KOPT-K1 (cell line): ENCODE measurements around the gene TUBA4B.
A peak's percentile ranks its signal among the peaks of the same experiment; 100 is the strongest.

Source experiments
- H3K27ac ChIP-seq: fragments of 200-600 bp; sonication (generic); 2 replicates; pipeline ENCODE4 v1.5.1; 2016; ENCODE audit warnings: antibody characterized with exemption, mild to moderate bottlenecking, low read depth, low read length; ENCODE audit not compliant: poor library complexity, severe bottlenecking
- H3K36me3 ChIP-seq: fragments of 200-600 bp; sonication (generic); 2 replicates; pipeline ENCODE4 v1.5.1; 2017; ENCODE audit warnings: antibody characterized with exemption, mild to moderate bottlenecking, low read length, moderate library complexity; ENCODE audit not compliant: insufficient read depth
- H3K9me3 ChIP-seq: fragments of 200-600 bp; sonication (generic); 2 replicates; pipeline ENCODE4 v1.5.1; 2017; ENCODE audit warnings: antibody characterized with exemption, low read length, mild to moderate bottlenecking; ENCODE audit not compliant: insufficient read depth, poor library complexity, severe bottlenecking

TUBA4B gene

DNA sequence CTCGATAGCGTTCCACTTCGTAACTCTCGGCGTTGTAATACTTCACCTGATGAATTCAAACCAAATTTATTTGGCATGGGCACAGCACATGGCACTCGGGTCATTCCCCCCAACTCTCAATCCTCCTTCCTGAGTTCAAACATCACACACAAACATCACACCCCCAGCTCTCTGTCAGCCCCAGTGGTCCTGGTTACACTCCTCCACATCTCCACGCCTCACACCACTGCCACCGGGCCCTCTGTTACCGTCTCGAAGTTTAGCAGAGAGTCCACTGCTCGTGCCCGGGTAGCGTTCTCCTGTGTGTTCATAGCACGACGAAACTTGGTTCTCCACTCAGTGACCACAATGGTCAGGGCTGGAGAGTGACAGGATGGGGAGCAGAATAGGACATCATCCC, 38.9 kb upstream of the TUBA4B start:
- peaks cover 37% of the 10 kb centered on the region; the same call in 1 of the 2 replicates for H3K36me3 ChIP-seq
- H3K27ac ChIP-seq = no peak overlapping the region
- H3K9me3 ChIP-seq = no peaks in the 10 kb centered on the region

DNA sequence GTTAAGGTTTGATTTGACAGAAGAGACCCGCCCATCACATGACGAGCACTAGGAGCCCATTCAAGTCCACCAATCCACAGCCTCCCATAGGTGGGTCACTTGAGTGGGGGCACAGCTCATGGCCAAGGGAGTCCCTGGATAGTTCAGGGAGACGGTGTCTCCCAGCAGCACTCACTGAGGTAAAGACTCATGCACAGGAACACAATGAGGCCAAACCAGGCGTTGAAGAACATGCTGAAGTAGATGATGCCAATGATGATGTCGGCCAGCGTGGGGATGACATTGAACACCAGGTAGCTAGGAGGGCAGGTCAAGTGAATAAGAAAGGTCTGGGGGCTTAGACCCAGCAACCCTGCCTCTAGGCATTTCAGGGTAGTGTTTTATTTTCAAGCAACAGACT, 38.3 kb upstream of the TUBA4B start:
- Histone ChIP-seq H3K36me3 (peaks cover 38% of the 10 kb centered on the region; the same call in 1 of the 2 replicates), H3K27ac (no peak overlapping the region), H3K9me3 (no peaks in the 10 kb centered on the region)

DNA sequence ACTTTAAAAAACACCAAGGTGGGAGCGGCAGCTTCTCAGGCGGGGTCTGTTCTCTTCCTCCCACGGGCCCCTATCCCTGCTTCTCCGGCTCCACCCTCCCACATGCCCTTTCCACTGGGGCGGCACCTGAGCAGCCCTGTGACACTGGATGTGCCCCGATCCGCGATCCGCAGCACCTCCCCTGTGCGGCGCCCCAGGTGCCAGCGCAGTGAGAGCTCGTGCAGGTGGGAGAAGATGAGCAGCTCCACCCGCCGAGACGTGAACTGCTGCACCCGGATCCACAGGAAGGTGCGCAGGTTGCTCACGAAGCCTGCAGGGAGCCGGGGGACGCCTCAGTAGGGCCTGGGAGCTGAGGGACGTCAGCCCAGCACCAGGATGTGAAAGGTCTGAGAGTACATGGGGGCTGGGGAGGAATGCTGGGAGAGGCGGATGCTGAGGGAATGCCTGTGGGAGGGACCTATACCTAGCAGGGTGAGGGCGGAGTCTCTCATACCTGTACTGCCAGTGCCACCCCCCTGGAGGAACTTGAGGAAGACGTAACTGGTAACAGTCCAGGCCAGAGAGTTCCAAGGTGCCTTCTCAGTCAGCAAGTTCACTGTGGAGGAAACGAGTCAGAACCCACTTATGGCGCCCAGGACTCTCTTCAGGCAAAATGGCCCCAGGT, 37.0 kb upstream of the TUBA4B start:
- H3K36me3 ChIP-seq = peaks cover 43% of the 10 kb centered on the region
- no peak overlapping the region for H3K27ac ChIP-seq
- no peaks in the 10 kb centered on the region for H3K9me3 ChIP-seq

DNA sequence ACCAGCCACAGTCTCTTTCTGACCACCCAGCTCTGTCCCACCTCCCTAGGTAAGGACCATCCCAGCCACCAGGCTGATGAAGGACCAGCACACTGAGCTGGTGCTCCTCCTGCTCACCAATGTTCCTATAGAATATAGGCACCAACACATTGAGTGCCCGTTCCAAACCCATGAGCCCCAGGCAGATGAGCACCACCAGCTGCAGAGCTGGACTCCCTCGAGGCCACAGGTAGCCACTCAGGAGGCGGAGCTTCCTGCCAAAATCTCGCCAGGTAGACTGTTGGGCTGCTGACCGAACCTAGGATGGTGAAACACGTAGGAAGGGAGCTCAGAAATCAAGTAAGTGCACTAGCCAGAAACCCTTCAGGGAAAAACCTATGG, 36.5 kb upstream of the TUBA4B start:
- Histone ChIP-seq H3K27ac (no peak overlapping the region), H3K9me3 (no peaks in the 10 kb centered on the region), H3K36me3 (peaks cover 48% of the 10 kb centered on the region)

DNA sequence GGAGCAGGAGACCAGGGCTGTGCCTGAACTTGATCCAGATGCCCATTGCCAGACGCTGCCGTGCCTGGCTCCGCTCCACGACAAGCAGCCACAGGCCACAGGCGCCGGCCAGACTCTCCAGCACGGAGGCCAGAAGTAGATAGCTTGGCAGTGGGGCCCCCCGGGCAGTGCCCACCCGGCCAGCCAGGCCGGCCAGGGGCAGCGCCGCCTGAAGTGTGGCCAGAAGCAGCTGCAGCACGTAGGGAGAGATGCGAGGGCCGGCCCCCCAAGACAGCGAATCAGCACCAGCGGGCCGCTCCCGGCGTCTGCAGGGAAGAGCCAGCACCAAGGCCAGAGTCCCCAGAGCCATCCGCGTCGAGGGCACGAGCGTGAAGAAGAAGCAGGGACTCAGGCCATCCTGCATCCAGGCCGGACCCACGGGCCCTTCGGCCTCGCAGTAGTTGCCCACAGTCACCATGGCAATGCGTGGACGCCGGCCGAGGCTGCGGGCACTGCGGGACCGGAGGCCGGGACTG, 34.8 kb upstream of the TUBA4B start:
- Histone ChIP-seq H3K27ac (no peak overlapping the region), H3K9me3 (no peaks in the 10 kb centered on the region), H3K36me3 (peaks cover 52% of the 10 kb centered on the region)

DNA sequence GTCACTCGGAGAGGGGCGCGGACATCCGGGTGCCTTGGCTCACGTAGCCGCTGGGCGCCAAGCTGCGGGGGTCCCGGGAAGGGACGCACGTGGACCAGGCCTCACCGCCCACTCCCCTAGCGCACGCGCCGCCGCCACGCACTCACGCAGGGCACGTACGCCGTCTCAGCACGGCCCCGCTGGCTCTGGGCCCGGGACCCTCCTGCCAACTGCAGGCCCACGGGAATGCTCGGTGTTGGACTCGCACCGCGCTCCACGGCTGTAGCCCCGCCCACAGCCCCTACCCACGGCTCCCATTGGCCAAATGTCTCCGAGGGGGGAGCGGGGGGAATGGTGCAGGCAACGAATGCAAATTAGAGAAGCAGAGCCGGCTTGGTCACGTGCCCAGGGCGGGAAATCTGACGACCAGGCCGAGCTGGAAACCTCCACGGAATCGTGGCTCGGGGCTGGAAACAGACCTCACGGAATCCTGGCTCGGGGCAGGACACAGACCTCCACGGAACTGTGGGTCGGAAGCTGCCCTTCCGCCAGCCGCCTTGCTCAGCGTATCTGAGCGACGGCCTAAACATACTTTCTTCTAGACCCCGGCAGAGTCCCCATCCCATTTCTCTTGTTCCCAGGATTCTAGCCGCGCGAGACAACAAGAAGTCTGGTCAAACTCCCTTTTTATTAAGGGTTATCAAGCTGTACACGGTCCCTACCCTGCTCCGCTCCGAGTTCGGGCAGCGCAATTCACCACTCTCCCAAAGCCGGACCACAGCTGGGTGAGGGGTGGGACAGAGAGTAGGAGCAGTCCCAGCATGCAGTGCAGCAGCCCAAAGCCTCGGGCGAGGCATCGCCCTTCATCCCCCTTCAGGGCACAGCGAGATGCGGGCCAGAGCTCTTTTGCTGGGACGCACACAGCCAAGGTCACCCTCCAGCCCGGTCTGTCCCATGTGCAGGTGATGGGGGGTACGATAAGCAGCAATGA, 34.0 kb upstream of the TUBA4B start, which contains the start of gene ABCB6:
Gene ABCB6, minus strand, starts transcription at position 227 of the 970 bp plus-strand sequence. CDS start 285 bp downstream, outside the sequence.
- H3K9me3 ChIP-seq = no peaks in the 10 kb centered on the region
- no peak within 1 kb of the TSS for H3K27ac ChIP-seq
- H3K36me3 ChIP-seq = peaks cover 52% of the 10 kb centered on the region

DNA sequence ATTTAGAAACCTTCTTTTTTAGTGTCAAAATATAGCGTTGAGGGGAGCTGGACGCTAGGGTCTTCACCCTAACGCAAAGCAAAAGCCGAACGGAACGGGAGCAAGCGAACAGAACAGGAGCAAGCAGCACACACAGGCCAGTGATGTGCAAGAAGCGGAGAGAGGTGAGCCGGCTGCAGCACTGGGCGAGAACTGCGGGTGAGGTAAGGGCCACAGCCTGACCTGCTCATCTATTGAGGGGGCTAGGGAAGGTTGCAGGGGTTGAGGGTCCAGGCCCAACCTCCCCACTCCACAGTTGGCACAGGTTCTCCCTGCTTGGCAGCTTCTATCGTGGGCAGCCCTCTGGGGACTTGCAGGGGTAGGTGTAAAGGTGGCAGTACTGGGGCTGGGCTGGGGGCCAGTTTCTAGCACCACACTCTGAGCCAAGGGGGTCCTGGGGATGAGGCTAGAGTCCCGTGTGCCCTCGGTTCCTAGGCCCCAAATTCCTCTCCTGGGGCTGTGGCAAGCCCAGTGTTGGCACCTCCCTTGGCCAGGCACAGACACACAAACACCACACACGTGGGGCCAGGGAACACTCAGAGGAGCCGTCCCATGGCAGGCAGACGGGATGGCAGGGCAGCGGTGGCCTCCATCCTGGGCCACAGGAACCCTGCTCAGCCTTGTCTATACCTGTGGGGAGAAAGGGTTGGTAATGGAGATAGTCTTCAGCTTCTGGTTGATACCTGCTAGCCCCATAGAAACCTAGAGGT, 33.1 kb upstream of the TUBA4B start:
- Histone ChIP-seq H3K27ac (no peak overlapping the region), H3K9me3 (no peaks in the 10 kb centered on the region), H3K36me3 (peaks cover 55% of the 10 kb centered on the region)

DNA sequence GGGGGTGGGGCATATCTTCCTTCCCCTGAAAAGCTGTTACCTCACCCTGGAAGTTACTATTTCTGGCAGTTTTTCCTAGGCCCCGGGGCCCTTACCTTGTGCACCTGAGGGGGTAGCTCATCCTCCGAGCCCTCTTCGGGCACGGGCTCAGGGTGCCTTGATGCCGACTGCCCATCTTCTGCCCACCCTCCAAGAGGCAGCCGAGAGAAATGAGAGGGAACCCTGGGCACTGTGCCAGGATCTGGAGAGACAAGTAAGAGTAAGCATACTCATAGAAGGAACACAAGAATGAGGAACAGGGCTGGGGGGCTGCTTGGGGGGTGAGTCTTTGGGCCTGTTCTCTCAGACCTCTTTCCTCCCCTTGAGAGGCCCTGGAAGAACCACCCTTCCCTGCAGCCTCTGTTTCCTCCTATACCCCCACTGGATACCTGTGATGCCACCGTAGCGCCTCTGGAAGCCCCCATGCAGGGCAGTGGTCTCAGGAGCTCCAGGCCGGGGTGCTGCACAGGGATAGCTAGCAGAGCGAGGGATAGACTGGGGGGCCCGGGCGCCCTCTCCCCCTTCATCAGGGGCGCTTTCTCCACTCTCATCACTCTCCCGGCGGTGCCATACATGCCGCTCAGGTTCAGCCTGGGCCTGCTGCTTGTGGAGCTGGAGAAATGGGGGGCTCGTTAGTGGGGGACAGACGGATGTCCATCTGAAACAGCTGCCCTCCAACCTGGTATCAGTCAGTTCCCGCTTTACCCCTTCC, 32.2 kb upstream of the TUBA4B start:
- Histone ChIP-seq H3K9me3 (no peaks in the 10 kb centered on the region), H3K27ac (no peak overlapping the region), H3K36me3 (peaks cover 63% of the 10 kb centered on the region)

DNA sequence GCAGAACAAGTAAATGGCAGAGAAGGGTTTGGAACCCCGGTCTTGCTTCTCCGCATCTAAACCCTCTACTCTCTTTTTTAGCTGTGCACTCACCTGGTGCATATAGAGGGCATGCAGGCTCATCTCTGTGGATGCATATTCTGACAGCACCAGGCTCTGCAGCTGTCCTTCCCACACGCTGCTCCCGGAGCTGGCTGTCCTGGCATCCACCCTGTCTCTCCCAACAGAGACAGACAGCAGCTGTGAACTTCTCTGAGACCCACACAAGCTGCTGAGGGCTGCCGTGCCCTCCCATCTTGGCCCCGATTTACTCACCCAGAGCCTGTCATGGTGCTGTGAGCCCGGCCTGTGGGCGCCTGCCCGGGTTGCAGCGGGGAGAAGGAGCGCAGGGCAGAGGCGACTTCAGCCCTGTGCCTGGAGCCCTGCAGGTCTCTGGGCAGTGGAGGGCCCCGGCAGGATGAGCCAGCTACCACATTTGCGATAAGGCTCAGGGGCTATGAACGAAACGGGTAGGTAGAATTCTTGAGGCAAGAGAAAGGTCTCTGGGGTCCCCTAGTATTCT, 31.0 kb upstream of the TUBA4B start:
- Histone ChIP-seq H3K27ac (no peak overlapping the region), H3K9me3 (no peaks in the 10 kb centered on the region), H3K36me3 (peaks cover 71% of the 10 kb centered on the region)

DNA sequence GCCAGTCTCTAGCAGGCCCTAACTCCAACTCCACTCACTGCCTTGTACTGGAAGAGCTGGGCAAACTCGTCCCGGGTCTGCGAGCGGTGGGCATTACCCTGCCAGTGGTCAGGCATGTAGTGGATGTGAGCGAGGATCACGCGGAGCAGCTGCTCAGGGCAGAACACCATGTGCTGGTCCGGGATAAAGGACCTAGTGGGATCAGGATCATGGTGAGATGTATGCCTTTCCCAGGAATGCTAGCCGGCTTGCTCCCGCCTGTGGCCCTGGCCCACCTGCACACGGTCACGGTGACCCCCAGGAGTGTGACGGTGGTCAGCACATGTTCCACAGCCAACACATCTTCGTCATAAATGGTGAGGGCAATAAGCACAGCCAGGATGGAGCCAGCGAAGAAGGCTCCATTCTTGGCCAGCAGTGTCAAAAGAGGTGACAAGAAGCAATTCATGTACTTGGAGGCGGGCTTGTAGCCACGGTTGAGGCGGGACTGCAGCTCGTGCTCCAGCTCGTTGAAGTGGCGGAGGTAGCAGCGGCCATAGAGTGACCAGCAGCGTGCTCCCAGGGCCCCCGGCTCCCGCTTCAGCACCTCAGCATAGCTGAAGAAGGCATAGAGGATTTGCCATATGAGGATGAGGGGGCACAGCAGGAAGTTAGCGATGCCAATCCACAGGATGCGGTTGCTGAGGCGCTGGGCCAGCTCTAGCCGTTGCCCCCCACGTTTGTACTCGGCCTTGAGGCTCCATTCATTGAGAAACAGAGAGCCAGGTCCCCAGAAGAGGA, 29.0 kb upstream of the TUBA4B start:
- Histone ChIP-seq H3K27ac (no peak overlapping the region), H3K9me3 (no peaks in the 10 kb centered on the region), H3K36me3 (peaks cover 74% of the 10 kb centered on the region)

DNA sequence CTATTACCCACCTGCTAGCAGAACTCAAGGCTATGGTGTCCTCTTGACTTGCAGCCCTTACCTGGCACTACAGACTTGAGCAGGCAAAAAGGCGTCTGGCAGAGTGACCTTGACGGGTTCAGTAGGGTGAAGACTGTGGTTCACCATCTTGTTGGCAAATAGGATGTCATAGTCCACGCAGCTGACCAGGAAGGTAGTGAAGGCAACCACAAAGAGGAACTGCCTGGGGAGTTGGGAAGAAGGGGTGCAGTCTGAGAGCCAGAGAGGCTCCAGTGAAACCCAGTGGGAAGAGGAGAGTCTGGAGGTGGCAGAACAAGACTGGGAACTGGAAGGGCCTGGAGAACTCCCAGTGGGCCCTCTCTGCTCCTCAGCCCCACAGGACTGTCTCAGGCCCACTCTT, 27.7 kb upstream of the TUBA4B start:
- H3K9me3 ChIP-seq = no peaks in the 10 kb centered on the region
- peaks cover 66% of the 10 kb centered on the region for H3K36me3 ChIP-seq
- H3K27ac ChIP-seq = no peak overlapping the region

DNA sequence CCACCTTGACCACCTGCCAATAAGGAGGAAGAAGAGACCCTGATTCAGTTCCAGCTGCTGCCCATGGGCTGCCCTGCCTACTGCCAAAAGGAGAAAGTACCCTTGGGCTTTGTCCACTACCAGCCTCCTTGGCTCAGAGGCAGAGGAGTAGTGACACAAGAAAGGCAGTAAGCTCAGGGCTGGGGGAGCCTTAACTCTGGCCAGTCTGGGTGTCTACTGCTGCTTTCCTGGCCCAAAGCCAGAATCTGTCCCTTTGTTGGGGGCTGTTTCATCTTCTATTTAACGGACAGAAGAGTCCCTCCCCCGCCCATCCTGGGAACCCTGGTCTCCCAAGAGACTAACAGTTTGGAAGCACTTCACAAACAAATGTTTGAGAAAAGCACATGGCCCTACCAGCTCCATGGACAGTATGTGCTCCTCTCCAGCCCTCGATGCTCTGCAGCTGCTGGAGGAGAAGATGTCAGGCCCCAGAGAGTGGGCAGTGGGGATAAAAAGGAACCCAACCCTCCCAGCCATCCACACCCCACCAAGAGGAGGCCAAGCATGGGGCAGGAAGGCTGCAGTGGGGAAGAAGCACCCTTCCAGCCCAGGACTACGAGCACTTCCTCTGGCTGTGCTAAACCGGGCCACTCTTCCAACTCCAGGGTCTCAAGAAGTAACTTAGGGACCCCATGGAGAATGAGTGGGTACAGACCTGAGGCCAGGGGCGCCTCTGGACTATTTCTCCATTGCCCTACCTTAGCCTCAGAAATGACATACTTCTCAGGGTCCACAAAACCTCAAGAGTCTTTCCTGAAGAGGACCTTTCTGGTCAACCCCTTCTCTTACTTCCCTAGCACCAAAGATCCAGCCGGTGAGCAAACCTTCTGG, 24.8 kb upstream of the TUBA4B start:
- Histone ChIP-seq H3K36me3 (peaks cover 55% of the 10 kb centered on the region), H3K9me3 (no peaks in the 10 kb centered on the region), H3K27ac (peak overlapping the region; percentile 80)

DNA sequence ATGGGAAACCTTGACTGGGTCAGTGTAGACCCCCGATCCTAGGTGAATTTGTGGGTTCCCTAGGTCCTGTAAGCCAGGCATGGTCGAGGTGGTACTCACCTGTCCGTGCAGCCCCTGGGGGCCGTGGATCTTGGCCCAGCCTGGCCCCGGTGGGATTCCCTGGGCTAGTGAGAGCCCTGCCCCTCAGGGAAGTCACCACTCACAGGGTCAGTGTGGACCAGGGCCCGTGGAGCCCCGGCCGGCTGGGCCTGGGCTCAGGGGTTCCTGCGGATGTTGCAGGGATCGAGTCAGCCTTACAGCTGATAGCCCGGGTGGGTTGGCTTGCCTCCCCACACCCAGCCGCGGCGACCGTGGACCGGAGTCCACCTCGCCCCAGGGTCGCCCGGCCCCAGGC, 24.1 kb upstream of the TUBA4B start:
- Histone ChIP-seq H3K9me3 (no peaks in the 10 kb centered on the region), H3K36me3 (peaks cover 55% of the 10 kb centered on the region), H3K27ac (peak overlapping the region; percentile 80)
